ENCODE measurements around the gene NDUFS7.
"Not testable (repeated sequence)": the region's sequence is repeated elsewhere in the genome, so short reads cannot be mapped to it uniquely, and the experiment has no call there.

The NDUFS7 gene

DNA sequence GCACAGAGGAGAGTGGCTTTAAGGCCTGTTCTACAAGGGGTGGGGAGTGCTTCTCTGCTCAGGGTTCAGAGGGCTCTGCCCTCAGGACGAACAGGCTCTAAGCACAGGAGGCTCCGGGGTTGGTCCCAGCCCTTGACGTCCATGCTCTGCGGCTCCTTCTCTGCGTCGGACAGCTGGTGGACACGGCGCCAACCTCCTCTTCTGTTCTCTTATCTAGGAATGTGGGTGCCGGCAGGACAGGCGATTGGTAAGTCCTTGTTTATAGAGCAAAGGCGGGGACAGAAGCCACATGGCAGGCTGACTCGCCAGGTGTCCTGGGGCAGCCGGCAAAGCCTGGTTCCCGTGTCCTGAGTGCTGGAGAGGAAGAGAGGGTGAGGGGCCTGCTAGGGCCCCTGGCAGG, 46.0 kb downstream of the NDUFS7 start:
- DNase-seq (ENCODE audit: extremely low read depth in 1 of 2, low read depth in 1 of 2), result no peak

DNA sequence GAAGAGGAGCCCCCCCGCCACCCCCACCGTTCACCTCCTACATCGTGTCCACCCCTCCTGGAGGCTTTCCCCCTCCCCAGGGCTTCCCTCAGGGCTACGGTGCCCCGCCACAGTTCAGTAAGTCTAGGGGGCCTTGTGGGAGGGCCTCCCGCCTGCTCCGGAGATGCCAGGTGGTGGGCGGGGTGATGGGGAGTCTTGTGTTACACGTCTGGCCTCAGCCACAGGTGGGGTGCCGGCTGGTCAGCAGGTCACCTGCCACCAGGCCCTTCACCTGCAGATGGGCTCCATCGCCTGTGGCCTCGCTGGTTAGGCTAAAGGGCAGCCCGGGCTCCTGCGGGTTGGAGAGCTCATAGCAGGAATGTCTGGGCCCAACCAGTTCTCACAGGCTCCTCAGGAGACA, 46.5 kb downstream of the NDUFS7 start:
- DNase-seq (ENCODE audit: extremely low read depth in 1 of 2, low read depth in 1 of 2), result no peak

DNA sequence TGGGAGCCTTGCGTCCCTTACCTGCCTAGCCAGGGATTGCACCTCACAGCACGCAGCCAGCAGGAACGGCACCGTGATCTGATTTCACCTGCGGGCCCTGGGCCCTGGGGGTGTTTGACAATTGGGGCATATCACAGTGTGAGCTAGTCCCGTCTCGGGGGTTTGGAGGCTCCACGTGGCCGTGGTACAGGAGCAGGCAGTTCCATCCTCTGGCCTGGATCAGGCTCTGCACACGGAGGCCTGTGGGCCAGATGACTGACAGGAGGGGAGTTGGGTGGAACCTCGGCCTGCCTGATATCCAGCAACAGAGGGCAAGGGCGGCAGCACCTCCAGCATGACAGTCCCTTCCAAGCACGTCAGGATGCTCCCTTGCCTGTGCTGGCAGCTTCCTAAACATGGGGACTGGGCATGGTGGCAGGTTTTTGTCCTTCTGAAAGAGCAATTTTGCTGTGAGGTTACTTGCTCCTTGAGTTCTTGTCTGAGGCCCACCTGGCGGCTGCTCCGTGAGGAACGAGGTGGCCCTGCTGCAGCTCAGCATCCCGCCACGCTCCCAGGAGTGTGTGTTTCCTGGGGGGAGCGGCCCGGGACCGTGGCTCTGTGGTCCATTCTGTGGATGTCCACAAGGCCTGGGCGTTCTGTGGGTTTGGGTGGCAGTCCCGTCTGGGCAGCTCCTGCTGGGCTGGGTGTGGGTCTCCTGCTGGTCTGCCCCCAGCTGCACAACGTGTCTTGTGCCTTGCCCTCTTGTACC, 48.2 kb downstream of the NDUFS7 start:
- no peak for DNase-seq (ENCODE audit: extremely low read depth in 1 of 2, low read depth in 1 of 2)

DNA sequence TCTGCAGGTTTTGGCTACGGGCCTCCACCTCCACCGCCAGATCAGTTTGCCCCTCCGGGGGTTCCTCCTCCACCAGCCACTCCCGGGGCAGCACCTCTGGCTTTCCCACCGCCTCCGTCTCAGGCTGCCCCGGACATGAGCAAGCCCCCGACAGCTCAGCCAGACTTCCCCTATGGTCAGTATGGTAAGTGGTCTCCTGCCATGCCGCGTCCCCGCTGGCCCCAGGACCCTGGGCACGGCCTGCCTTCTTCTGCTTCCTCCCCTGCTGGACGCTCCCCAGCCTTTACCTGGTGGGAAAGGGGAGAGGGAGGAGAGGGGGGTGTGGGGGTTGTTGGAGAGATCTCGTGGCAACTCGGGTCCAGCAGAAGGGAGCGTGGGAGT, 48.8 kb downstream of the NDUFS7 start:
- no peak for DNase-seq (ENCODE audit: extremely low read depth in 1 of 2, low read depth in 1 of 2)

DNA sequence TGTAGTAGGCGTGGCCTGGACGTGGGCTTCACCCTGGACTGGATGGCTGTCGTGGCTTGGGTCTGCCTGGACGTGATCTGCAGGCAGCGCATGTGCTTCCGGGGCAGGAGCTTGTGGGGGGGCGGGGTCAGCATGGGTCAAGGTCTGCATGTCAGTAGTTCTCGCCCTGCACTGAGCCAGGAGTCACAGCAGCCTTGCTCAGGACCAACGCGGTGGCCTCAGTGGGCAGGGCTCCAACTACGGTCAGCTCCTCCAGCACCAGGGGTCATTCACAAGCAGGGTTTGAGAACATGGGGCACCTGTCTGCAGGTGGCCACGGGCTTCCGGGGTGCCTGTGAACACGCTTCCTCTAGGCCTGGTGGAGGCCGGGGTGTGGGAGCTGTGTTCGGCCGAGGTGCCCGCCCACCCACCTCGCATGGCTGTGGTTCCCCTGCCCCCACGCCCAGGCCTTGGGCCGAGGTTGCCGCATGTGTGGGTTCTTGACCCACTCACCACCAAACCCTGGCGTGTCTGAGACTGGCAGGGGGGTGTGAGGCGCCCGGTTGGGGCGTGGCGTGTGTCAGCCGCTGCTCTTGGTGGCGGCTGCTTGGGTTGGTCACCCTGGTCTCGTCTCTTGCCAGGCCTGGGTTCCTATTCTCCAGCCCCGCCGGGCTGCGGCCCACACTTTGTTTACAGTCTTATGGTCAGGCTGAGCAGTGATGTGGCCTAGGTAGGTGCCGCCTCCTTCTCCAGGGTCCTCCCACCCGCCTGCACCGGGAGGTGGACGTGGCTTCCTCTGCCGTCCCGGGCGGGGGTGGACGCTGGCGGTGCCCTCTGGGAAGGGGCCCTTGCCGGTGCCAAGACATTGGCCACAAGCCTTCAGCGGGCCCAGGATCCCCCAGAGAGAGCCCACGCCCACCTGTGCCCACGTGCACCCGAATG, 49.7 kb downstream of the NDUFS7 start:
- no peak for DNase-seq (ENCODE audit: extremely low read depth in 1 of 2, low read depth in 1 of 2)

DNA sequence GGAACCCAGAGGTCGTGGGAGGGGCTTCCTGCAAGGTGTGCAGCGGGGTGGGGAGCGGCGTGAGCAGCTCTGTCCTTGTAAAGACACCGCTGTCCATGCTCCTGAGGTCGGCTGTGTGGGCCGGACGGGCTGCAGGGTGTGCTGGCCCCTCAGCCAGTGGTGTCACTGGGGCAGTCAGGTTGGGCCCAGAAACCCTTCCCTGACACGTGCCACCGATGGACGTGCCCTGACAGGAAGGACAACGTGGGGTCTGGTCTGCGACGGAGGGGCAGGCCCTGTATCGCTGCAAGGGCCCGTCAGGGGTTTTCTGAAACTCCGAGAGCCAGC, 50.3 kb downstream of the NDUFS7 start:
- no peak for DNase-seq (ENCODE audit: extremely low read depth in 1 of 2, low read depth in 1 of 2)

DNA sequence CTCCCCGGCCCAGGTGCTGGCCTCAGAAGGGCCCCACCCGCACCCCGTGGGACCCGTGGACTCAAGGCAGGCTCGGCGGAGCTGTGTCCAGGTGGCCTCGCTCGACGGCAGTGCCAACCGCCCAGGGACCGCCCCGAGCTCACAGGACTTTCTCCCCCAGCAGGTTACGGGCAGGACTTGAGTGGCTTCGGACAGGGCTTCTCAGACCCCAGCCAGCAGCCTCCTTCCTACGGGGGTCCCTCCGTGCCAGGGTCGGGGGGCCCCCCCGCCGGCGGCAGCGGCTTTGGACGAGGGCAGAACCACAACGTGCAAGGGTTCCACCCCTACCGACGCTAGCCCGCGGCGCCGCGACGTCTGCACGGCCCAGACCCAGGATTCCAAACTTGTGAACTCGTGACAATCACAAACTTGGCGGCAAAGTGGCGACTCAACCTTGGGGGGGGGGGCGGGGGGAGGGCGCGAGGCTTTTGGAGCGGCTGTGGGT, 50.9 kb downstream of the NDUFS7 start:
- DNase-seq (ENCODE audit: extremely low read depth in 1 of 2, low read depth in 1 of 2), result no peak

DNA sequence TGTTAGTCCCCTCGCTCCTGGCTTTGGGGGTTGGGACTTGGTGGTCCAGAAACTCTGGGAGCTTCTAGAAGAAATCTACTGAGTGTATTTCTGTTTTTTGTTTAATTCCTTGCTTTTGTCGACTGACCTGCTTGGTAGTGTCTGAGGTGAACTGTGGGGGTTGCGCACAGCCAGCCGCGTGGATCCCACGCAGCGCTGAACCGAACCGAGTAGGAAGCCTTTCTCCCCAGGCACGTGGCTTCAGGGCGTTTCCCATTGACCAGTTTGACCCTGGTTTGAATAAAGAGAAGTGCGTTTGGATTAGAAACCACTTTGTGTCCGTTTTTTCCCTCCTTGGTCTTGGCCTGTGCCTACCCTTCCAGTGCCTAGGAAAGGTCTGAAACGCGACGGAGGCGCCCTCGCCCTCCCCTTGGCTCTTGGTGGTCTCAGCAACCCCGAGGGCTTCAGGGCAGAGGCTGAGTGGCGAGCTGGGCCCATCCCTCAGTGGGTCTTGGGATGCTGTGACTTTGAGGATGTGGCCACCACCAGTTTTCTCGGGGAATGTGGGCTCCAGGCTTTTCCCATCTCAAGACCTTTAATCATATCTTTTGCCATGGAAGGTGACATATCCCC, 51.8 kb downstream of the NDUFS7 start:
- no peak for DNase-seq (ENCODE audit: extremely low read depth in 1 of 2, low read depth in 1 of 2)

DNA sequence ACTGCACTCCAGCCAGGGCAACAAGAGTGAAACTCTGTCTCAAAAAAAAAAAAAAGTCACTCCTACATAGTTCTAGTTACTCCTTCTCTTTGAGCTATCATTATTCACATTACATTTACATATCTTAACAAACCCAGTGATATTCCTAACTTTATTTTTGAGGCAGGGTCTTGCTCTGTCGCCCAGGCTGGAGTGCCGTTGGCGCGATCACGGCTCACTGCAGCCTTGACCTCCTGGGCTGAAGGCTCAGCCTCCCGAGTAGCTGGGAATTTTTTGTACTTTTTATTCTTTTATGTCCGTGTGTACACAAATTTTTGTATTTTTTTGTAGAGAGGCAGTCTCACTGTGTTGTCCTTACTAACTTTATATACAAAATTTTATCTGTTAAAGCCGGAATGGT, 53.9 kb downstream of the NDUFS7 start:
- no peak for DNase-seq (ENCODE audit: extremely low read depth in 1 of 2, low read depth in 1 of 2)

DNA sequence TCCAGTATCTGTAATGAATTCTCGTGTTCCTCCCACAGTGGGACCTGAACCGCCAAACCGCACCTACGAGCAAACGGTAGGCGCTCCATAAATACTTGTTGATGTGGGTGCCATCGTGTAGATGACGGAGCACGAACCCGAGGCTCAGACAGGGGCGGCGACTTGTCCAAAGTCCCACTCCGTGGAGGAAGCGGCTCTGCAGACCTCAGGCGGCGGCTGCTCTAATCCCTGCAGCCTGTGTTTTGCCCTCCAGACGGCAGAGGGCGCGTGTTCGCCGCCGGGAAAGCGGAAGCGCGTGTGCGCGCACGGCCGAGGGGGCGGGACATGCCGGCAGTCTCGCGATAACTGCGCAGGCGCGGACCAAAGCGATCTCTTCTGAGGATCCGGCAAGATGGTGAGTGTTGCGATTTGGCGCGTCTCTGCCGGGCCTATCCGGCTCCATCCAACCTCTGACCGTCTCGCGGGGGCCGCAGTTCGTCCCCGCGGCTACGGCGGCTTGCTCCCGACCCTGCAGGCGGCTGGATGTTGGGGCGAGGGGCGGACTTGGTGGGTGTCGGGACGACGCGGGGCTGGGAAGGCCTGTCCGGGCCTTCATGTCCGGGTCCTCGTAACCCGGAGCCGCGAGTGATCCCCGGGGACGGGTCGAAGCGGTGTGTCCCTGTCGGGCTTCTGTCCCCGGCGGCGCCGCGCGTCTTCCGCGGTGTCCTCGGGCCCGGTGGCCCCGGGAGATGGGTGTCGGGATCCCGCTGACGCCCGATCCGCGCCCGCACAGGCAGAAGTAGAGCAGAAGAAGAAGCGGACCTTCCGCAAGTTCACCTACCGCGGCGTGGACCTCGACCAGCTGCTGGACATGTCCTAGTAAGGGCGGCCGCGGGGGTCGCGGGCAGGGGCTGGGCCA, 54.6 kb downstream of the NDUFS7 start, which contains the start of gene RPS15:
RPS15 (plus strand) TSS at position 362 of the 898 bp plus-strand sequence; CDS start at position 392, 30 bp downstream.
- peak; percentile 89 to 96 for DNase-seq (ENCODE audit: extremely low read depth in 1 of 2, low read depth in 1 of 2)

DNA sequence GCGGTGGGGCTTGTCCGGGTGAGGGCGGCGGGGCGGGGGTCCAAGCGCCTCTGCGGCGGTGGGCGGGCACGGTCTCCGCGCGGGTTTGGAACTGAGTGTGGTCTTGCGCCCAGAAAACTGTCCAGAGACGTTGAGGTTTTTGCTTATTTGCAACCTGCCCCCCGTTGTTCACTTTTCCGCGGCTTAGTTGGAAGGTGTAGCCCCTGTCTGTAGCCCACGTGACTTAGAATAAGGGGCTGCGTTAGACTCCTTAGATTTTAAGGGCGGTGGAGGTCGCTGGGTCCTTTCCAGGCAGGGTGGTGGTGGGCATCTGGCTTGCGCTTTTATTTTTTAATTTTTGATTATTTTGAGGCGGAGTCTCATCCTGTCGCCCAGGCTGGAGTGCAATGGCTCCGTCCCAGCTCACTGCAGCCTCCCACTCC, 55.2 kb downstream of the NDUFS7 start:
- DNase-seq (ENCODE audit: extremely low read depth in 1 of 2, low read depth in 1 of 2), result no peak

DNA sequence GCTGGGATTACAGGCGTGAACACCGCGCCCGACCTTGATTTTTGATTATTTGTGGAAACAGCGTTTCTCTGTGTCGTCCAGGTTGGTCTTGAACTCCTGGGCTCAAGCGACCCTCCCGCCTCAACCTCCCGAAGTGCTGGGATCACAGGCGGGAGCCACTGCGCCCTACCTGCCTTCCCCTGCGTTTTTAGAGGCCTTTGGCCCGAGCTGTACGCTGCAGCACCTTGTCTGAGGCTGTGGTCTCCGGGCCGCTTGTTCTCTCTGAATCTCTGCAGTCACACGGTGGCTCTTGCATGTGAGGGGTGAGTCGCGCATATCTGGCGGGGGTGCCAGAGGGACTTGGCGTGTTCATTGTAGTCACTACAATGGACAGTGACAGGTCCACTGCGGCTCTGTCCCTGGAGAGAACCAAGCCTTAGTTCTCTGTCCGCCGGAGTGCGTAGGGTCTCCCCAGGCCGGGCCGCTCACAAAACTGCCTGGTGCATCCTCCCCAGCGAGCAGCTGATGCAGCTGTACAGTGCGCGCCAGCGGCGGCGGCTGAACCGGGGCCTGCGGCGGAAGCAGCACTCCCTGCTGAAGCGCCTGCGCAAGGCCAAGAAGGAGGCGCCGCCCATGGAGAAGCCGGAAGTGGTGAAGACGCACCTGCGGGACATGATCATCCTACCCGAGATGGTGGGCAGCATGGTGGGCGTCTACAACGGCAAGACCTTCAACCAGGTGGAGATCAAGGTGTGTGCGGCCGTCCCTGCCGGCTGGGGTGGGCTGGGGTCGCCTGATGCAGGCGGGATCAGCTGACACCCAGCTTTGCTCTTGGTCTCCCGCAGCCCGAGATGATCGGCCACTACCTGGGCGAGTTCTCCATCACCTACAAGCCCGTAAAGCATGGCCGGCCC, 56.1 kb downstream of the NDUFS7 start:
- DNase-seq (ENCODE audit: extremely low read depth in 1 of 2, low read depth in 1 of 2), result not testable (repeated sequence)

DNA sequence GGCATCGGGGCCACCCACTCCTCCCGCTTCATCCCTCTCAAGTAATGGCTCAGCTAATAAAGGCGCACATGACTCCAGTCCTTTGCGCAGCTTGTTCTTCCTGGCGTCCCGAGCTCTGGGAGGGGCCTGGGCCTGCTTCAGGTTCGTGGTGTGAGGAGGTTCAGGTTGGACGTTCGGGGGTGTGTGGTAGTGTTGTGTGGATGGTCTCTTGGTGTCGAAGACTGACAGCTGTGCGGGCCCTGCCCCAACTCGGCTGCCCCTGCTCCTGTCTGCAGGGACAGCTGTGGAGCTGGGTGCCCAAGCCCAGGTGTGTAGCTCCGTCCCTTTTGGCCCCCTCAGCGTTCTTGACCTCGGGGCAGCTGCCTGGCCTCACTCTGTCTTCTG, 56.7 kb downstream of the NDUFS7 start:
- DNase-seq (ENCODE audit: extremely low read depth in 1 of 2, low read depth in 1 of 2), result no peak

DNA sequence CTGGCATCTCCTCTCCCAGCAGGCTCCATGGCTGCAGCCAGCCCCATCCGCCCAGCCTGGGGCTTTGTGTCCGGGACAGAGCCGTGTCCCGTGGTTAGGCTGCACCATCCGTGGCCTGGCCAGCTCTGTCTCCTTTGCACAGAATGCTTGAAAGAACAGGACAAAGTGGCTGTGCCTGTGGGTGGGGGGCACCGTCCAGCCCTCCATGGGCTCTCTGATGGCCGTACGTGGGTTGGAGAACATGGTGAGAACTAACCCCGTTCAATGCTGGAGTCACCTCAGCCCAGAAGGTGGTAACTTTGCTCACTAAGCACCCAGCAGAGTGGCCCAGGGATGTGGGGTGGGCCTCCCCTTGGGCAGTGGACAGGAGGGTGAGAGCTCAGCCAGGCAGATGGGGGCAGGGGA, 57.3 kb downstream of the NDUFS7 start:
- DNase-seq (ENCODE audit: extremely low read depth in 1 of 2, low read depth in 1 of 2), result no peak

DNA sequence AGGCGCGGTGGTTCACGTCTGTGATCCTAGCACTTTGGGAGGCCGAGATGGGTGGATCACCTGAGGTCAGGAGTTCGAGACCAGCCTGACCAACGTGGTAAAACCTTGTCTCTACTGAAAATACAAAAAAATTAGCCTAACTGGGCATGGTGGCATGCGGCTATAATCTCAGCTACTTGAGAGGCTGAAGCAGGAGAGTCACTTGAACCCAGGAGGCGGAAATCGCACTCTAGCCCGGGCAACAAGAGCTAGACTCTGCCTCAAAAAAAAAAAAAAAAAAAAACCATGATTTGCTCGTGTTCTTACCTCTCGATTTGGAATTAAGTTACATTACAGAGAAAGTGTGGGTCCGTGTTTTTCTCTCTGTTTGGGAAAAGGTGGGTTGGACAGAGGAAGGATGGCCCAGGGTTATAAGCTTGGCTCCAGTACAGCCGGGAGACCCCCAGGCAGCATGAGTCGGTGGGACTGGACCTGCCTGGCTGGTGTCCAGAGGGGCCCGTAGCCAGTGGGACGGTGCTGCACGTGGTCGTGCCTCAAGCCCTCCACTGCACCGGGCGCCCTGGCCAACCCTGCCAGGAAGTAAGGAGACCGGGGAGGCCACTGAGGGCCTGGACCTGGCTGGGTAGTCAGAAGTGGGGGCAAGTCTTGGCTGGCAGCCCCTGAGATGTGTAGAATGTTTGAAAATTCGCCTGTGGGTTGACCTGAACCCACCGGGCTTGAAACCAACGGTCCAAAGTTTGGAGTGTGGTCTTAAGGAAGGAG, 58.2 kb downstream of the NDUFS7 start:
- DNase-seq (ENCODE audit: extremely low read depth in 1 of 2, low read depth in 1 of 2), result no peak

Measured in activated CD8-positive, alpha-beta memory T cell treated with anti-CD3 and anti-CD28 coated beads for 1 hour (primary cell).